Body of pancreas (tissue), 4 donors: ENCODE measurements around the gene OBI1.

Experiments
- POLR2A ChIP-seq, 3 donors: fragments of 450-650 bp; IDR thresholded peaks; one replicate each; pipeline ENCODE4 v1.6.1; 2016; ENCODE audit warnings: antibody characterized with exemption in 3 of 3, mild to moderate bottlenecking in 2 of 3
- TF ChIP-seq, protein P1 (sequence below), 7 experiments: fragments of 450-650 bp in 4 of 7; fragments of 200-600 bp in 3 of 7; sonication (generic) in 3 of 7; IDR thresholded peaks; one replicate each; pipeline ENCODE4 v1.5.1; 2016 to 2019; ENCODE audit warnings: antibody characterized with exemption in 7 of 7

DNA sequence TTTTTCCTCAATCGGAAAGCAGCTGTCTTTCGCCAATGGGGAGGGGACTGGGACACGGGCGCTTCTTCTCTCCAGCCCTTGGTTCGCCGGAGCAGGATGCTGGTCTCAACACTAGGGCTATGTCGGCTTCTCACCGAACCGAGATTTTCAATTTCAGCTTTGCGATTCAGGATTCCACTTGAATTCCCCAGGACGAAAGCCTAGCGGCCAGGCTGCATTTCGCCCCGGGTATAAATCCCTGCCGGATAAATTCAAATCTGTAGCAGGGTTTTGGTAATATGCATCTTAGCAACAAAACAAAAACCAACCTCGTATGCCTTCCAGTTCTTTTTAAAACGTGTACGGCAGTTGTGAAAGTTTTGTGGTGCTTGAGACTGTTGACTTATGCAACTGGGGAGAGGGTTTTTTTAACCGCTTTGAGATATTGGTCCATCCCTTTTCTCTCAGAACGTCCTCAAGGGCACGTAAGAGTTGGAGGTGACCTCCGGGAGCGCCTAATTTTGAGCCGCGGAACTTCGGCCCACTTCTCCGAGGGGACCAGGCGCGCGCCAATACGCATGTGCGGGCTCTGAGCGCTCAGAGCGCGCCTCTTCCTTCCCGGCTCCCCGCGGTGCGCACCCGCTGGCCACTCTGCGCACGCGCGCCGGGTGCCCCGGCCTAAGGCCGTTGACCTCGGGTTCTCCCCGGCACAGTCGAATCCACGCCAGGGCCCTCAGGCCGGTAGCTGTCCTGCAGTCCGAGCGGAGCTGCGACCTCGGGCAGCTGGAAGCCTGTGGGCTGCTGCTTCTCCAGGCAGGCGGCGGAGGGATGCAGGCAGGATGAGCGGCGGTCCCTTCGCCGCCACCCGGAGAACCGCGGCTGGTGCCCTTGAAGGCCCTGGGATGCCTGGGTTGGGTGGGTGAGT lies 63.2 kb downstream of the OBI1 start:
- TF ChIP-seq POLR2A (IDR thresholded peaks at IDR 0.05) = no peak
- TF ChIP-seq, protein P1, sequence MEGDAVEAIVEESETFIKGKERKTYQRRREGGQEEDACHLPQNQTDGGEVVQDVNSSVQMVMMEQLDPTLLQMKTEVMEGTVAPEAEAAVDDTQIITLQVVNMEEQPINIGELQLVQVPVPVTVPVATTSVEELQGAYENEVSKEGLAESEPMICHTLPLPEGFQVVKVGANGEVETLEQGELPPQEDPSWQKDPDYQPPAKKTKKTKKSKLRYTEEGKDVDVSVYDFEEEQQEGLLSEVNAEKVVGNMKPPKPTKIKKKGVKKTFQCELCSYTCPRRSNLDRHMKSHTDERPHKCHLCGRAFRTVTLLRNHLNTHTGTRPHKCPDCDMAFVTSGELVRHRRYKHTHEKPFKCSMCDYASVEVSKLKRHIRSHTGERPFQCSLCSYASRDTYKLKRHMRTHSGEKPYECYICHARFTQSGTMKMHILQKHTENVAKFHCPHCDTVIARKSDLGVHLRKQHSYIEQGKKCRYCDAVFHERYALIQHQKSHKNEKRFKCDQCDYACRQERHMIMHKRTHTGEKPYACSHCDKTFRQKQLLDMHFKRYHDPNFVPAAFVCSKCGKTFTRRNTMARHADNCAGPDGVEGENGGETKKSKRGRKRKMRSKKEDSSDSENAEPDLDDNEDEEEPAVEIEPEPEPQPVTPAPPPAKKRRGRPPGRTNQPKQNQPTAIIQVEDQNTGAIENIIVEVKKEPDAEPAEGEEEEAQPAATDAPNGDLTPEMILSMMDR (IDR thresholded peaks at IDR 0.05) = no peak
